ENCODE results near the gene THRB. TPM values are rescaled to one million over a fixed set of nuclear protein-coding genes. Genes with fewer than 3 reads are reported as not detected.
"Not testable (repeated sequence)": the region's sequence is repeated elsewhere in the genome, so short reads cannot be mapped to it uniquely, and the experiment has no call there.

THRB gene
- total RNA-seq, 1 donor from 2014 or later, result 22.8 TPM

GRCh38 chr3:24400015-24400414 lies 94.6 kb downstream of the THRB start:
- intact Hi-C loops (cut with DNase I), result no loop called here
- TF ChIP-seq POLR2A (IDR thresholded peaks at IDR 0.05) (no peak), CTCF (IDR thresholded peaks at IDR 0.05) (no peak), POLR2AphosphoS5 (IDR thresholded peaks at IDR 0.05; ENCODE audit: insufficient read depth in 1 of 2, low read depth in 1 of 2) (no peak)
- Histone ChIP-seq H3K4me1 (peaks cover 14% of the 10 kb centered on the region), H3K36me3 (no peaks in the 10 kb centered on the region), H3K4me3 (no peak overlapping the region), H3K27me3 (no peaks in the 10 kb centered on the region), H3K27ac (no peak overlapping the region), H3K9me3 (no peaks in the 10 kb centered on the region)
- DNase-seq (ENCODE audit: extremely low spot score in 2 of 2), result no peak

- intact Hi-C loops (cut with DNase I), result no loop called here
- no peak for DNase-seq (ENCODE audit: extremely low spot score in 2 of 2)
- Histone ChIP-seq H3K9me3 (no peaks in the 10 kb centered on the region), H3K4me3 (no peak overlapping the region), H3K4me1 (peaks cover 14% of the 10 kb centered on the region), H3K36me3 (no peaks in the 10 kb centered on the region), H3K27me3 (no peaks in the 10 kb centered on the region), H3K27ac (no peak overlapping the region)
- TF ChIP-seq CTCF (IDR thresholded peaks at IDR 0.05) (no peak), POLR2A (IDR thresholded peaks at IDR 0.05) (no peak), POLR2AphosphoS5 (IDR thresholded peaks at IDR 0.05; ENCODE audit: insufficient read depth in 1 of 2, low read depth in 1 of 2) (no peak)
Measured at GRCh38 chr3:24399614-24400013, 95.0 kb downstream of the THRB start.

GRCh38 chr3:24398712-24399111 lies 95.9 kb downstream of the THRB start:
- H3K27me3 ChIP-seq; H3K36me3 ChIP-seq; H3K27ac ChIP-seq; H3K9me3 ChIP-seq; intact Hi-C loops (cut with DNase I); H3K4me3 ChIP-seq; DNase-seq (ENCODE audit: extremely low spot score in 2 of 2): not testable (repeated sequence)
- peaks cover 14% of the 10 kb centered on the region for H3K4me1 ChIP-seq

- Histone ChIP-seq H3K27me3 (no peaks in the 10 kb centered on the region), H3K4me1 (peaks cover 14% of the 10 kb centered on the region), H3K4me3 (no peak overlapping the region), H3K27ac (no peak overlapping the region), H3K36me3 (no peaks in the 10 kb centered on the region), H3K9me3 (no peaks in the 10 kb centered on the region)
- no peak for DNase-seq (ENCODE audit: extremely low spot score in 2 of 2)
- TF ChIP-seq POLR2A (IDR thresholded peaks at IDR 0.05) (no peak), POLR2AphosphoS5 (IDR thresholded peaks at IDR 0.05; ENCODE audit: insufficient read depth in 1 of 2, low read depth in 1 of 2) (no peak), CTCF (IDR thresholded peaks at IDR 0.05) (no peak)
- intact Hi-C loops (cut with DNase I), result no loop called here
Measured at GRCh38 chr3:24396338-24396737, 98.3 kb downstream of the THRB start.

GRCh38 chr3:24394754-24395153 lies 99.9 kb downstream of the THRB start:
- no peak overlapping the region for H3K27ac ChIP-seq
- DNase-seq (ENCODE audit: extremely low spot score in 2 of 2), result no peak
- H3K9me3 ChIP-seq, result no peaks in the 10 kb centered on the region
- no peak overlapping the region for H3K4me3 ChIP-seq
- intact Hi-C loops (cut with DNase I), result no loop called here
- no peaks in the 10 kb centered on the region for H3K27me3 ChIP-seq
- TF ChIP-seq CTCF (IDR thresholded peaks at IDR 0.05), result no peak
- no peak for TF ChIP-seq POLR2A (IDR thresholded peaks at IDR 0.05)
- no peak for TF ChIP-seq POLR2AphosphoS5 (IDR thresholded peaks at IDR 0.05; ENCODE audit: insufficient read depth in 1 of 2, low read depth in 1 of 2)
- no peaks in the 10 kb centered on the region for H3K36me3 ChIP-seq
- H3K4me1 ChIP-seq, result peaks cover 14% of the 10 kb centered on the region

GRCh38 chr3:24393316-24393715 lies 101.3 kb downstream of the THRB start:
- Histone ChIP-seq H3K27me3 (no peaks in the 10 kb centered on the region), H3K36me3 (no peaks in the 10 kb centered on the region), H3K4me1 (peaks cover 25% of the 10 kb centered on the region), H3K9me3 (no peaks in the 10 kb centered on the region), H3K4me3 (no peak overlapping the region), H3K27ac (no peak overlapping the region)
- DNase-seq (ENCODE audit: extremely low spot score in 2 of 2), result no peak
- TF ChIP-seq CTCF (IDR thresholded peaks at IDR 0.05) (no peak), POLR2AphosphoS5 (IDR thresholded peaks at IDR 0.05; ENCODE audit: insufficient read depth in 1 of 2, low read depth in 1 of 2) (no peak), POLR2A (IDR thresholded peaks at IDR 0.05) (no peak)
- intact Hi-C loops (cut with DNase I), result no loop called here

Data from vagina (tissue), 2 donors.